GM18499 (cell line): ENCODE results near the gene NPPA.

Experiments
- ATAC-seq: cut with Tn5 transposase; IDR thresholded peaks from one replicate; pipeline ENCODE4 v1.9.1; 2021; ENCODE audit warnings: moderate number of reproducible peaks; ENCODE audit not compliant: insufficient read depth, unreplicated experiment

The NPPA gene

DNA sequence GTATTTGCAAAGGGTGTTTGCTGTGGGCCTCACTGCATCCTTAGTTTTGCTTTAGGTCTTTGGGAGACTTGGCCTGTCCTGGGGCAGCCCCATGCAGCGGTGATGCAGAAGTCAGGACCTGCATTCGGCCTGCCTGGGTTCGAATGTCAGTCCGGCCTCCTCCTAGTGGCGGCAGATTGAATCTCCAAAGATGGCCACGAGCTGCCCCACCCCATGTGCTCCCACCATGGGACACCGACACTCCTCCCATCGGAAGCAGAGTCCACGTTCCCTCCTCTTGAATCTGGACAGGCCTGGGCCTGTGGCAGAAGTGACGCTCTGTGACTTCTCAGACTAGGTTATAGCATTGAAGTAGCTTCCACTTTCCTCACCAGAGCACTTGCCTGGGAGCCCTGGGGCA, 27.5 kb upstream of the NPPA start:
- ATAC-seq, result no peak

DNA sequence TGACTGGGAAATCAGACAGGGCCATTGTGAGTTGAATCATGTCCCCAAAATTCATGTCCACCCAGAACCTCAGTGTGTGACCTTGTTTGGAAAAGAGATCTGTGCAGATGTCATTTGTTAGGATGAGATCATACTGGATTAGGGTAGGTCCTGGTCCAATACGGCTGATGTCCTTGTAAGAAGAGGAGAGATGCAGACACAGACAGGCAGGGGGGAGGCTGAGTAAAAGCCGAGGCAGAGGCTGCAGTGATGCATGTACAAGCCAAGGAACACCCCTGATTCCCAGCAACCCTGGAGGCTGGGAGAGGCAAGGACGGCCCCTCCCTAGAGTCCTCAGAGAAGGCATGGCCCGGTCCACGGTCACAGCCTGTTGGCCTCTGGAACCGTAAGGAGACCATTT, 27.0 kb upstream of the NPPA start:
- no peak for ATAC-seq

DNA sequence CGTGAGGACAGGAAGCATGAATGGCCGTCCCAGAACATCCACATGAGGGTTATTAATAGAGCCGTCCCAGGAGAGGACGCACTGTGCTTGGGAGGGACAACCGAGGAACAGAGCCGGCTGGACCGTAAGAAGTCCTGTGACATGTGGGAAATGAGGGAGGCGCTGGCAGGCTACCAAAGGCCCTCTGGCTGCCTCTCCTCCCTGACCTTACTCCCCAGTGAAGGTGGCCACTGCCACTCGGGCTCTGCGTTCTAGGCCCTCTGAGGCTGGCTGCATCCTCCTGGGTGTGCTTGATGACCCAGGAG, 26.6 kb upstream of the NPPA start:
- no peak for ATAC-seq

DNA sequence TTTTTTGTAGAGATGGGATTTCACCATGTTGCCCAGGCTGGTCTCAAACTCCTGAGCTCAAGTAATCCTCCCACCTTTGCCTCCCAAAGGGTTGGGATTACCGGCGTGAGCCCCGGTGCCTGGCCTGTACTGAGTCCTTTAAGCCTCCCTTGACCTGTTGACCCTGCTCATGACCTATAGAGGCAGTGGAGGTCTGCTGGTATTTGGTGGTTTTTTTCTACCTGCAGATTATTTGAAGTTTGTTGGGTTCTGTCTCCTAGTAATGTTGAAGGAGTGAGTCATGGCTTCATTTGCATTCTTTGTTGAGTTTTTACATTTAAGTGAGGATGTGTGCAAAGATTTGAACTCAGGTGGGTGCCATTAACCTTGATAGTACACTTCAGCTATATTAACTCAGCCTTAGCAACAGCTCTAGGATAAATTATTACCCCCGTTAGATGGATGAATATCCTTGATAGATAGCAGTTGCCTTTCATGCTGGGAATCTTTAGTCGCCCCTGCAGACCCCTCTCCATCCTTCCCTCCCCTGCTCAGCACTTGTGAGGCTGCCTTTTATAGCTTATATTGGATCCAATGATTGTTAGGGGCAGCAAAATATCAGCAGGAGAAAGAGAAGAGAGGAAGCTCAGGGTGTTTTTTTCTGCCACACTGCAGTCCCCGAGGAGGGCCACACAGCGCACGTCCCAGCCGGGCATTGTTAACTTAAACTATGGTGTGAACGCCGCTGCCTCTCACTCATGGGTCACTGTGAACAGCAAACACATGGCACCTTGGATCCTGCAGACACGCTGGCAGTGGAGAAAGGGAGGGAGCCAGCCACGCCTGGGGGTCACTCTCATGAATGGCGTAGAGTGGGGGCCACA, 26.0 kb upstream of the NPPA start:
- ATAC-seq, result no peak

DNA sequence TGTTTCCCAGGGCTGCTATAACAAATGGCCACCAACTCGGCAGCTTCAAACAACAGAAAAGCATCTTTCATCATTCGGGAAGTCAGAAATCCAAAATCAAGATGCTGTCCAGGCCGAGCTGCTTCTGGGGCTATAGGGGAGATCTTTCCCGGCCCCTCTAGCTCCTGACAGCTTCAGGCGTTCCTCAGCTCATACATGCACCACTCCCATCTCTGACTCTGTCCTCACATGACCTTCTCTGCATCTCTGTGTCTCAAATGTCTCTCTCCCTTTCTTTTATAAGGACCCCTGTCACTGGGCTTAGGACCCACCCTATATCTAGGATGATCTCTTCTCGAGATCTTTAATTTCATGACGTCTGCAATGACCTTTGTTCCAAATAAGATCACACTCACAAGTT, 25.0 kb upstream of the NPPA start:
- no peak for ATAC-seq

DNA sequence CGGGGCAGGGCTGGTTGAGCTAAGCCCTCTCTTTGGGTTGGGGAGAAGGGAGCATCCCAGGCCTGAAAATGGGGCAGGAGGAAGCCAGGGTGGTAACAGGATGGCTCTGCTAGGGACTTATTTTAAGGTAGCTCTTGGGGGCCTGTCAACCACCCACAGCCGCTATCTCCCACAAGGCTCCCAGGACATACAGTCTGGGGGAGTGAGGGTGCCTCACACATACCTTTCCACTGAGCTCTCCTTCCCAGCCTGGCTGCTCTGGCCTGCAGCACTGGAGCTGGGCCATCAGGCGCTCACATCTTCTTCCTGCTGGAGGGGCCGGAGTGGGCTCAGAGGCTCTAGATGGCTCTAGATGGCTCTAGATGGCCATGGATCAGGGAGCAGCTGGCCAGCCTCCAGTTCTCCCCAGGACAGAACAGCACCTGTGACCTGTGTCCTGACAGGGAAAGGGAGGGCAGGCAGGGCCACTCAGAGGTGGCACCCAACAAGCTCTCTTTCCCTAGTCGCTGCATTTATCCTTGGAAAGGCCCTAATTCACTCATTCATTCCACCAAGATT, 22.1 kb upstream of the NPPA start:
- ATAC-seq, result no peak

DNA sequence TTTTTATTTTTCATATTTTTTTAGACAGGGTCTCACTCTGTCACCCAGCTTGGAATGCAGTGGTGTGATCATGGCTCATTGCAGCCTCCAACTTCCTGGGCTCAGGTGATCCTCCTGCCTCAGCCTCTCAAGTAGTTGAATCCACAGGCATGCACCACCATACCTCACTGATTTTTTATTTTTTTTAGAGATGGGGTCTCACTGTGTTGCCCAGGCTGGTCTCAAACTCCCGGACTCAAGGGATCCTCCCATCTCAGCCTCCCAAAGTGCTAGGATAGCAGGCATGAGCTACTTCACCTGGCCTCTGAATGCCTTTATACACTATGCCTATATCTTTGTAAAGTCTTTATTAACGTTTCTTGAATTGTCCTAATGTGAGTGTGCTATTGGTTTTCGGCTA, 21.5 kb upstream of the NPPA start:
- no peak for ATAC-seq

DNA sequence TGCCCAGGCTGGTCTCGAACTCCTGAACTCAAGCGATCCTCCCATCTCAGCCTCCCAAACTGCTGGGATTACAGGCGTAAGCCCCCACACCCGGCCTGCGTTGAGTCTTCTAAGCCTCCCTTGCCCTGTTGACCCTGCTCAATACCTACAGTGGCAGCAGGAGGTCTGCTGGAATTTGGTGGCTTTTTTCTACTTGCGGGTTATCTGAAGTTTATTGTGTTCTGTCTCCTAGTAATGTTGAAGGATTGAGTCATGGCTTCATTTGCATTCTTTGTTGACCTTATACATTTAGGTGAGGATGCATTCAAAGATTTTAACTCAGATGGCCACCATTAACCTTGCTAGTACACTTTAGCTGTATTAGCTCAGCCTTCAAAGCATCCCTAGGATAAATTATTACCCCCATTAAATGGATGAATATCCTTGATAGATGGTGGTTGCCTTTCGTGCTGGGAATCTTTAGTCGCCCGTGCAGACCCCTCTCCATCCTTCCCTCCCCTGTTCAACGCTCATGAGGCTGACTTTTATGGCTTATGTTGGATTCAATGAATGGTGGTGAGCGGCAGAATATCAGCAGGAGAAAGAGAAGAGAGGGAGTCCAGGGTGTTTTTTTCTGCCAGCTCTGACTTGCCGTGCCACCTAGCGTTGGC, 20.9 kb upstream of the NPPA start:
- ATAC-seq, result no peak

DNA sequence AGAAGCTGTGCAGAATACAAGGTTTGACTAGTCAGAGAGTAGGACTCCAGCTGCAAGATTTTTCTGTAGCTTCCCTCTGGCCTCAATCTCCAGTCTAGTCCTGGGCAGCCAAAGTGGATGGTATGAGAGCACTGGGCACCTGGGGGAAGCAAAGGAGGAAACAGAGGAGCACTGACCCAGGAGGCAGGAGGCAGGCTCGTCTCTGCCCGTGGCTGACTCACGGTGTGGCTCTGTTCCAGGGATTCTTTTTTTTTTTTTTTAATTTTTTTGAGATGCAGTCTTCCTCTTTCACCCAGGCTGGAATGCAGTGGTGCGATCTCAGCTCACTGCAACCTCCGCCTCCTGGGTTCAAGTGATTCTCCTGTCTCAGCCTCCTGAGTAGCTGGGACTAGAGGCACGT, 15.3 kb upstream of the NPPA start:
- ATAC-seq, result no peak

DNA sequence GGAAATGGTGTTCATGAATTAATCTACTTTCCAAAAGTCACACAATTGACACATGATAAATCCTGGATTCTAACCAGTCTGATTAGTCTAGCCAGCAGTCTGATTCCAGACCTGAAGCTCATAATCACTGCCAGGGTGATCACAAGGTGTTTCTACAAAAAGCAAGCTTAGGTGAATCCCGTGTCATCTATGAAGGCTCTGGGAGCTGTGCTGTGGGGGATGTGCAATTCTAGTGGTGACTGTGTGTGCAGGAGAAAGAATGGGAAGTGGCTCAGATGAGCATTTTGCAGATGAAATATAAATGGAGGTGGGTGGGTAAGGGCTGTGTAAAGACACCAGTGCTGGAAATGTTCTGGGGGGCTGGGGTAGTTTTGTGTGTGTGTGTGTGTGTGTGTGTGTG, 13.0 kb upstream of the NPPA start:
- no peak for ATAC-seq

DNA sequence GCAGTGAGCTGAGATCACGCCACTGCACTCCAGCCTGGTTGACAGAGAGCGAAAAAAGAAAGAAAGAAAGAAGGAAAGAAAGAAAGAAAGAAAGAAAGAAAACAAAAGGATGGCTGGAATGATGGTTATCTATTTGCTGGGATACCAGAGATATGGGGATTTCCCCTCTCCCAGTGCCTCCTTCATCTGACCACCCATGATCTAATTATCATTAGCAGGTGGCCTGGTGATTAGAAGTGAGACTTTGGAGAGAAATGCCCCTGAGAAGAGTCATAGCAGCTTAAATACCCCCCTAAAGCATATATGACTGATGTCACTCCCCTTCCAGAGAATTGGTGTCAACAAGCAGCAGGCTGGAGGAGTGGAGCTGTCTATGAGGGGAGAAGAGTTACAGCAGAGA, 12.5 kb upstream of the NPPA start:
- ATAC-seq, result no peak

DNA sequence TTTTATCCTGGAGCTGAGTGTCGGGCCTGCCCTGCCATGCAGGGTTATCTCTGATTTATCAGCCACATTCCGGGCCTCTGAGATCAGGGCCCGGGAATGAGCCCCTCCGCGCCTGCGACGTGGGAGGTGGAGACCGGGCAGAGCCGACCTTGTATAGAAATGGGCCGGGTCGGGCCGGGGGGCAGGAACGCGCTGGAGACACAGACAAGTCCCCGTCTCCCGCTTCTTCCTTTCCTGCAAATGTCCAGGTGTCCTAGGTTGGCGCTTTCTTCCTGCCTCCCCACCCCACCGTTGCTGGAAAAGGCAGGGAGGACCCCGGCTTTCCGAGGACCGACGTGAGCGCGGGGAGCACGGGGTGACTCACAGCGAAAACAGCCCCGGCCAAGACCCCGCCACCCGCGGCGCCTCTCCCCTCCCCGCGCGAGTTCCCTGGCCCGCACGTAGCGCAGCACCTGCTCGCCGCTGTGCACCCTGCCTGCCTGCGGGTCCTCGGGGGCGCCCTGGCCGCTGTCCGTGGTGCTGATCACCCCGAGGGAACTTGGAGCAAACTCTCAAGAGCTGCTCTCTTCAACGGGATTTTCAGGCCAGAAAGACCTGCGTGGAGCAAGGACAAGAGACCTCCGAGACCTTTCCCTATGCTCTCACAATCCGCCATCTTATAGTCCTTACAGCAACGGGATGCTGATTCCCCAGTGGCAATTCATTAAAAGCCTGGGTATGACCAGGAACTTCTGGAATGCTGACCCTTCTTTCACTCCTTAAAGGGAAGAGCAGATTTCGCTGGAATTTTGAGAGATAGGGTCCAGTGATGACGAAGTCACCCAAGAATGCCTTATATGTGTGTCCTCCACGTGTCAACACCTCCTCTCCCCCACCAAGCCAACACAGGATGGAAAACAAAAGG, 11.6 kb upstream of the NPPA start:
- ATAC-seq, result no peak

DNA sequence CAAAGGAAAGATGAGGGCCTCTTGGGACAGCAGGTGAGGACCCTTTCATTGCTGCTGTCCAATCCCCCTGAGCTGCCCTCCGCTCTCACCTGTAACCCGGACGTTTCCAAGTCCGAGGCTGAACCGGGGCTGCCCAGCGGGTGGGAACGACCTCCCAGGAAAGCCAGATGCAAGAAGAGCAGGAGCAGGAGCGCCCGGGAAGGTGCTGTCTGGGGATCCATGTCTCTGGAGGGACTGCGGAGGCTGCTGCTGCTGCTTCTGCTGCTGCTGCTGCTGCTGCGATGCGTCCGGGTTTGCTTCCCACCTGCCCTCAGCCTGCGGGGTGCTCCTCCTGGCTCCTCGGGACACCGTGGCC, 11.0 kb upstream of the NPPA start, which contains the start of gene NPPB:
NPPB (minus strand) TSS at position 333 of the 355 bp plus-strand sequence; CDS start at position 221, 112 bp downstream.
- no peak for ATAC-seq

DNA sequence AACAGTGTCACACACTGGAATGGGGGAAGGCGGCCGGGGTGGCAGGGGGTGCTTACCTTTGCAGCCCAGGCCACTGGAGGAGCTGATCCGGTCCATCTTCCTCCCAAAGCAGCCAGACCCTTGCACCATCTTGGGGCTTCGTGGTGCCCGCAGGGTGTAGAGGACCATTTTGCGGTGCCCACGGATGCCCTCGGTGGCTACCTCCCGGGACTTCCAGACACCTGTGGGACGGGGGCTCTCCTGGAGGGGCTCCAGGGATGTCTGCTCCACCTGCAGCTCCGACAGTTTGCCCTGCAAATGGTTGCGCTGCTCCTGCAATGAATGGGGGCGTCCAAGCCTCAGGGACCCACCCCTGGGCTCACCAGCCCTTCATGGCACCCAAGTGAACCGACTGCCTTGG, 10.6 kb upstream of the NPPA start:
- ATAC-seq, result no peak

DNA sequence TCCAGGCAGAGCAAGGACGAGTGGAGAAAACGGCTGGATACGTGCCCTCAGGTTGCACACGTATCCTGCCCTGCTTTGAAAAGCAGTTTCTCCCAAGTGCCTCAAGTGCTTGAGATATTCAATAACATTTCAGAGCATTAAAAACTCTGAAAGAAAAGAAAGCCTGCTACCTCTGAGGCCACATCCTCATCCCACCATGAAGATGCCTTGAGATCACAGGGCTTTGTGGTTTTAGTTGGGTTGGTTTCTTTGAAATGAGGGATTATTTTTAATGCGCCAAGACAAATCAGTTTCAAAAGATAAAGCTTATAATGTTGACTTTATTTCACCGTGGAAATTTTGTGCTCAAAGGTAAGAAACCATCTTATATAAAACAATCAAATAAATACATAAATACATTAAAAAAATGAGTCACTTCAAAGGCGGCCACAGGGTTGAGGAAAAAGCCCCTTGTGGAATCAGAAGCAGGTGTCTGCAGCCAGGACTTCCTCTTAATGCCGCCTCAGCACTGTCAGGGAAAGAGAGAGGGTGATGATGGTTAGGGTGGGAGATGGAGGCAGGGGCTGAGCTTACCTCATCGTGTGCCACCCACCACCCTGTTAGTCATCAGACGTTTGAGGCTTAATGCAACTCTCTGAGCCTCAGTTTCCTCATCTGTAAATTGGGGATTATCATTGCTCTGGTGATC, 9.7 kb upstream of the NPPA start:
- no peak for ATAC-seq

DNA sequence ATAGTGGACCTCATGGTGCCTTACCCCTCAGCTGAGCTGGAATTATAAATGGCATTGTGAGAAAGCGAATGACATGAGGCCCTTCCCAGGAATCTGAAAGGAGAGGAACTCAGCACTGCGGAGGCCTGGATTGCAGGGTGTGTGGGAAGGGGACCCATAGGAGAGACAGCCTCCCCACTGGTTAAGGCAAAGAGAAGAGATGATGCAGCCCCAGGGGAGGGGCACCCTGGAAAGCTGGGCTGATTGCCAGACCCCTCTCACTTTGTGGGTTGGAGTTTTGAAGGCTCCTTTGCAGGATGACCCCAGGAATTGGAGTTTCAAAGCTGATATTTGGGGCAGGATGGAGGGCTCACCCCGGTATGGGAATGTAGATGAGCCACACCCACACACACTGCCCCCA, 9.1 kb upstream of the NPPA start:
- ATAC-seq, result no peak

DNA sequence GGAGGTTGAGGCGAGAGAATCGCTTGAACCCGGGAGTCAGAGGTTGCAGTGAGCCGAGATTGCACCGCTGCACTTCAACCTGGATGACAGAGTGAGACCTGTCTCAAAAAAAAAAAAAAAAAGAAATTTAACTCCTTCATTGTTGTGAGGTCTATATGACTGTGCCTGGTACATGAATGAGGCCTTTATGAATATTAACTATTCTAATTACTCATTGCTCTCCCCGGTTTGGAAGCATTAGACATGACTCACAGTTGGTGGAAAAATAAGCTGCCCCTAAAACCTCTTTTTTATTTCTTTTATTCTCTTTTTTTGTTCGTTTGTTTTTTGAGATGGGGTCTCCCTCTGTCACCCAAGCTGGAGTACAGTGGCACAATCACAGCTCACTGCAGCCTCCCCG, 7.8 kb upstream of the NPPA start:
- ATAC-seq, result no peak

DNA sequence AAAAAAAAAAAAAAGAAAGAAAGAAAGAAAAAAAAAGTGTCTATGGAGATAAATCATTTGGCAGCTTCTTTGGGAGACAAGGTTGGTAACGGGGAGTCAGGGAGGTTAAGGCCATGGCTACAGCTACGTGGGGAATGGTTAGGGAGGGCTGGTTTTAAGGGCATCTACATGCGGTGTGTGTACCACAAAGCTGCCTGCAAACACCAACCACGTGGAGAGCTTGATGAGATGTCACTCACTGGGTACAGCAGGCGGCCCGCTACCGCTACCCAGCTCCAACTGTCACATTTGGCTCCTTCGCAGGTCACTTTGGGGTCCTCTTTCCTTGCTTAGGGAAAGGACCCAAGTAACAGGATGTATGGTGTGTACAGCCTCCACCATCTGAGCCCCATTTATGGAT, 6.9 kb upstream of the NPPA start:
- ATAC-seq, result no peak

DNA sequence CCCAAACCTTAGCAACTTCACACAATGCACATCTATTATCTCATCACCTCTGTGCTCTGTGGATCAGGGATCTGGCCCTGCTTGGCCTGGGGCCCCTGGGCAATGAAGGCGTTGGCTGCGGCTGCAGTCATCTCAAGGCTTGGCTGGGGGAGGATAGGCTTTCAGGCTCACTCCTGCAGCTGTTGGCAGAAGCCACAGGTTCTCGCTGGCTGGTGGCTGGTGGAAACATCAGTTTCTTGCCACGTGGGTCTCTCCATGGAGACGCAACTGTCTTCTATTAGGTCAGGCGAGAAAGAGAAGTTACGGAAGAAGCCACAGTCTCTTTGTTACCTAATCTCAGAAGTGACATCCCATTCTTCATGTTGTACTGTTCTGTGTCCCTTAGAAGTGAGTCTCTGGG, 3.6 kb upstream of the NPPA start:
- ATAC-seq, result no peak

DNA sequence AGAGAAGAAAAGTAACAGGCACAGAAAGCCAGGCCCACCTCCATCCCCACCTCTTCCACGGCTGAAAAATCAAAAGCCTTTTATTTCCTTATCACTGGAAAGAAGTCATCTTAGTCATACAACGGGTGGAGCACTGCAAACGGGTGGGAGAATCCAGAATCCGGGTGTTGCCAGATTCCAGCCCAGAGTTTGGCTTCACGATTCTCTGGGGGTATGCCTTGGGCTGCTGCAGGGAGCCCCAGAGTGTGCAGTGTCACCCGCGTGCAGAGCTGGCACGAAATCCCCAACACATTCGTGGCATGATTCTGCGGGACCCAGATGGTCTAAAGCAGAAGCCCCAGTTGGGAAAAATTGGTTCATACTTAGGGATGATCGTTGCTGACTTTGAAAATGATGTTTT, 2.6 kb upstream of the NPPA start:
- ATAC-seq, result no peak

DNA sequence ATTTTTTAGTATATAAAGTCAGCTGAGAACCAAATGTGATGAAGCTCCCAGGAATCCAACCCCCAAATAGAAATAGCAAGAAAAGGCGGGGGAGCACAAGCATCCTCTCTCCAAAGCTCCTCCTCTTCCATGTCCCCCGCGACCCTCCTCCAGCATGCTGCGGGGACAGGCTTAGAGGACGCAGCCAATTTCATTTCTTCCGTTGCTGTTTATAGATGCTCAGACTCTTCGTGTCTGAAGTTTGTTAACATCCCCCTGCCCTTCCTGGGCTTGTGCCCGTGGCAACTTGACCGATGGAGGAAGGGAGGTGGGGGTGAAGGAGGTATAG, 754 bp upstream of the NPPA start:
- no peak for ATAC-seq
